ENCODE measurements around the gene ZNF462. TPM values are rescaled to one million over a fixed set of nuclear protein-coding genes. Genes with fewer than 3 reads are reported as not detected.

The ZNF462 gene
- total RNA-seq, 1 experiment from 2014 or later = 121 TPM

GRCh38 chr9:106859957-106860720 lies 2.8 kb upstream of the ZNF462 start (continued):
- no peak for TF ChIP-seq ERG (CRISPR knock-in tag; IDR thresholded peaks at IDR 0.05)
- no peak for TF ChIP-seq TCF7 (CRISPR knock-in tag; IDR thresholded peaks at IDR 0.05; ENCODE audit: low read depth)
- no peak for TF ChIP-seq SMAD3 (CRISPR knock-in tag; IDR thresholded peaks at IDR 0.05; ENCODE audit: borderline replicate concordance)
- TF ChIP-seq NR3C1 (CRISPR knock-in tag; conservative IDR thresholded peaks at IDR 0.05; ENCODE audit: low read depth) = no peak
- no peak for TF ChIP-seq ESRRA (CRISPR knock-in tag; IDR thresholded peaks at IDR 0.05; ENCODE audit: borderline replicate concordance)
- TF ChIP-seq MLX (CRISPR knock-in tag; IDR thresholded peaks at IDR 0.05) = no peak
- TF ChIP-seq IRF1 (CRISPR knock-in tag; IDR thresholded peaks at IDR 0.05) = 0 out of 2 replicates have a peak, but pooled peaks have one; percentile 80
- peak; percentile 45; the same call in 1 of the 2 replicates for TF ChIP-seq FOXP1 (CRISPR knock-in tag; IDR thresholded peaks at IDR 0.05; ENCODE audit: borderline replicate concordance)
- no peak for TF ChIP-seq ZNF671 (CRISPR knock-in tag; IDR thresholded peaks at IDR 0.05)
- TF ChIP-seq GTF2I (CRISPR knock-in tag; conservative IDR thresholded peaks at IDR 0.05) = no peak
- 0 out of 2 replicates have a peak, but pooled peaks have one; percentile 13 for TF ChIP-seq HMGA2 (CRISPR knock-in tag; IDR thresholded peaks at IDR 0.05)
- TF ChIP-seq MXD4 (CRISPR knock-in tag; IDR thresholded peaks at IDR 0.05; ENCODE audit: borderline replicate concordance) = no peak
- no peak for TF ChIP-seq ZBTB21 (CRISPR knock-in tag; IDR thresholded peaks at IDR 0.05; ENCODE audit: borderline replicate concordance)
- peak; percentile 47 for TF ChIP-seq ETV6 (CRISPR knock-in tag; IDR thresholded peaks at IDR 0.05)
- no peak for TF ChIP-seq TEAD4 (CRISPR knock-in tag; IDR thresholded peaks at IDR 0.05)
- TF ChIP-seq FOXP4 (CRISPR knock-in tag; IDR thresholded peaks at IDR 0.05) = peak; percentile 51; the same call in 1 of the 2 replicates
- no peak for TF ChIP-seq ZSCAN18 (CRISPR knock-in tag; IDR thresholded peaks at IDR 0.05)
- no peak for TF ChIP-seq RORB (CRISPR knock-in tag; IDR thresholded peaks at IDR 0.05)
- TF ChIP-seq E2F1 (CRISPR knock-in tag; IDR thresholded peaks at IDR 0.05) = peak; percentile 56; the same call in 1 of the 2 replicates
- TF ChIP-seq JAZF1 (CRISPR knock-in tag; IDR thresholded peaks at IDR 0.05) = no peak
- TF ChIP-seq KAT7 (CRISPR knock-in tag; IDR thresholded peaks at IDR 0.05; ENCODE audit: borderline replicate concordance) = 0 out of 2 replicates have a peak, but pooled peaks have one; percentile 27
- TF ChIP-seq USF1 (CRISPR knock-in tag; IDR thresholded peaks at IDR 0.05) = no peak
- TF ChIP-seq SP1 (CRISPR knock-in tag; conservative IDR thresholded peaks at IDR 0.05) = peak; percentile 17; the same call in 1 of the 2 replicates
- no peak for TF ChIP-seq AR (CRISPR knock-in tag; IDR thresholded peaks at IDR 0.05)
- TF ChIP-seq NFE2L1 (CRISPR knock-in tag; IDR thresholded peaks at IDR 0.05) = no peak
- TF ChIP-seq ZMAT4 (CRISPR knock-in tag; IDR thresholded peaks at IDR 0.05) = no peak
- no peak for TF ChIP-seq GABPB1 (CRISPR knock-in tag; IDR thresholded peaks at IDR 0.05)
